Measurements from ENCODE around the gene MCM7.

Gene MCM7

GRCh38 chr7:100119970-100120732 is 19.0 kb upstream of the MCM7 start:
- peak; percentile 61 for DNase-seq (ENCODE audit: low read depth)
- TF ChIP-seq CTCF (IDR thresholded peaks at IDR 0.05; ENCODE audit: low read length, missing control alignments), result no peak
- H3K4me3 ChIP-seq (replicated peaks; ENCODE audit: low read depth, low read length), result peak overlapping the region; percentile 97

- H3K4me3 ChIP-seq (replicated peaks; ENCODE audit: low read depth, low read length), result peak within 1 kb of the TSS; percentile 97
- TF ChIP-seq CTCF (IDR thresholded peaks at IDR 0.05; ENCODE audit: low read length, missing control alignments), result no peak
- peak; percentile 98 for DNase-seq (ENCODE audit: low read depth)
These were observed 18.1 kb upstream of the MCM7 start, which contains the start of the genes CNPY4 and TAF6 for GRCh38 chr7:100119072-100119969. Gene CNPY4 (plus strand): TSS chr7:100119634. CDS start chr7:100119745, 111 bp downstream. Gene TAF6 (minus strand): TSS chr7:100119358. CDS start chr7:100114209, 5,149 bp downstream.

- DNase-seq (ENCODE audit: low read depth), result no peak
These were observed 17.3 kb upstream of the MCM7 start for GRCh38 chr7:100118388-100119071.

GRCh38 chr7:100115026-100115425 is 13.8 kb upstream of the MCM7 start:
- no peak for DNase-seq (ENCODE audit: low read depth)
- no peak for TF ChIP-seq CTCF (IDR thresholded peaks at IDR 0.05; ENCODE audit: low read length, missing control alignments)
- H3K4me3 ChIP-seq (replicated peaks; ENCODE audit: low read depth, low read length), result no peak overlapping the region

More at GRCh38 chr7:100118388-100119071, 17.3 kb upstream of the MCM7 start:
- H3K4me3 ChIP-seq (replicated peaks; ENCODE audit: low read depth, low read length), result peak overlapping the region; percentile 97
- no peak for TF ChIP-seq CTCF (IDR thresholded peaks at IDR 0.05; ENCODE audit: low read length, missing control alignments)

DNA sequence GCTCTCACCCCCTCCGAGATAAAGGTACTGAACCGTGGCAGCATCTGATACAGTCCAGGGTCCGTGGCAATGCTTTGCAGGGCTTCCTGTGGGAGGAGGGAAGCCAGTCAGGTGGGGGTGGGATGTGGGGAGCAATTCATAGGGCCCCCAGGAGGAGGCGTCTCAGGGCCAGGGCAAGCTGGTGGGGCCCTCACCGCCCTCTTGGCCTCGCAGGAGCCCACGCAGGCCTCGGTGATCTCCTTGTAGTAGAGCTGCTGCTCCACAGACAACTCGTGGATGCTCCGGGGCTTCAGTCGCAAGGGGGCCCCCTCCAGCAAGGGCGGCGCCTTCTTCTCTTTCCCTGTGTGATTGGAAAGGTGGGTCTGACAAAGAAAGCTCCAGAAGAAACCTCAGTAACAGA is 10.7 kb upstream of the MCM7 start:
- no peak for TF ChIP-seq CTCF (IDR thresholded peaks at IDR 0.05; ENCODE audit: low read length, missing control alignments)
- H3K4me3 ChIP-seq (replicated peaks; ENCODE audit: low read depth, low read length), result no peak overlapping the region
- no peak for DNase-seq (ENCODE audit: low read depth)

GRCh38 chr7:100111156-100111555 is 10.0 kb upstream of the MCM7 start:
- no peak for TF ChIP-seq CTCF (IDR thresholded peaks at IDR 0.05; ENCODE audit: low read length, missing control alignments)
- DNase-seq (ENCODE audit: low read depth), result no peak
- no peak overlapping the region for H3K4me3 ChIP-seq (replicated peaks; ENCODE audit: low read depth, low read length)

All from fibroblast of pulmonary artery (primary cell).